IMR-90 (cell line): Measurements from ENCODE around the gene LRRC31. TPM values are rescaled to one million over a fixed set of nuclear protein-coding genes. Genes with fewer than 3 reads are reported as not detected.

Experiments used
- ATAC-seq: fragments of 200-7000 bp; cut with Tn5 transposase; 2 replicates; pipeline ENCODE4 v1.9.1; 2020; ENCODE audit warnings: low read depth, mild to moderate bottlenecking, moderate library complexity
- BruUV-seq: library from RNA; stranded (reverse); fragments of 400-500 nt; replicated peaks from 2 replicates; lab custom pipeline; 2021; lab: Mats Ljungman, UMichigan
- CTCF ChIA-PET: fragments of 300-600 bp; formaldehyde crosslinking; extraction: SDS; loops from one replicate; lab custom pipeline; 2021; ENCODE audit warnings: antibody characterized with exemption; lab: Yijun Ruan, JAX
- POLR2A ChIA-PET: fragments of 300-600 bp; sonication (Branson Sonifier 250); formaldehyde crosslinking; loops from one replicate; lab custom pipeline; 2022; ENCODE audit warnings: antibody characterized with exemption; ENCODE audit not compliant: unreplicated experiment; lab: Charles Lee
- DNase-seq: peaks from one replicate; pipeline ENCODE4 v3.0.0; 2013
- H2AFZ ChIP-seq: replicated peaks from 2 replicates; pipeline ENCODE3; 2013; ENCODE audit warnings: low read length, mild to moderate bottlenecking; ENCODE audit not compliant: poor library complexity
- H2AK5ac ChIP-seq: 2 replicates; pipeline ENCODE4 v1.6.1; 2013; ENCODE audit warnings: low read depth, low read length, inconsistent platforms
- H2AK9ac ChIP-seq: replicated peaks from 2 replicates; pipeline ENCODE3; 2013; ENCODE audit warnings: mild to moderate bottlenecking, low read depth, low read length, moderate library complexity; ENCODE audit not compliant: poor library complexity
- H2BK120ac ChIP-seq: 2 replicates; pipeline ENCODE4 v1.6.1; 2013; ENCODE audit warnings: low read depth, low read length, inconsistent platforms
- H2BK15ac ChIP-seq: 3 replicates; pipeline ENCODE4 v1.6.1; 2013; ENCODE audit warnings: low read depth, low read length, inconsistent platforms
- H2BK20ac ChIP-seq: 2 replicates; pipeline ENCODE4 v1.6.1; 2013; ENCODE audit warnings: low read depth, mild to moderate bottlenecking, inconsistent platforms, low read length, moderate library complexity
- H2BK5ac ChIP-seq: 2 replicates; pipeline ENCODE4 v1.6.1; 2013; ENCODE audit warnings: mild to moderate bottlenecking, low read depth, low read length, inconsistent platforms; ENCODE audit not compliant: poor library complexity, severe bottlenecking
- H3K14ac ChIP-seq: replicated peaks from 2 replicates; pipeline ENCODE4 v1.6.1; 2013; ENCODE audit warnings: low read depth, low read length, inconsistent platforms
- H3K18ac ChIP-seq: 2 replicates; pipeline ENCODE4 v1.6.1; 2013; ENCODE audit warnings: low read depth, low read length, control low read depth
- H3K23ac ChIP-seq: 2 replicates; pipeline ENCODE4 v1.6.1; 2013; ENCODE audit warnings: low read depth, low read length, inconsistent platforms
- H3K27ac ChIP-seq: 2 replicates; pipeline ENCODE4 v1.5.1; 2013; ENCODE audit warnings: mild to moderate bottlenecking, control low read depth, low read length; ENCODE audit not compliant: insufficient read depth
- H3K27me3 ChIP-seq: 2 replicates; pipeline ENCODE4 v1.6.1; 2013; ENCODE audit warnings: low read length; ENCODE audit not compliant: control insufficient read depth, insufficient read depth
- H3K36me3 ChIP-seq: 2 replicates; pipeline ENCODE4 v1.6.1; 2013; ENCODE audit warnings: low read length, mixed read lengths; ENCODE audit not compliant: control insufficient read depth, insufficient read depth
- H3K4ac ChIP-seq: 2 replicates; pipeline ENCODE4 v1.6.1; 2013; ENCODE audit warnings: low read depth, low read length, inconsistent platforms
- H3K4me1 ChIP-seq: 2 replicates; pipeline ENCODE4 v1.6.1; 2013; ENCODE audit warnings: low read length, mixed read lengths; ENCODE audit not compliant: control insufficient read depth, insufficient read depth
- H3K4me2 ChIP-seq: 2 replicates; pipeline ENCODE4 v1.6.1; 2013; ENCODE audit warnings: low read depth, mild to moderate bottlenecking, control low read depth, low read length, moderate library complexity
- H3K4me3 ChIP-seq: 2 replicates; pipeline ENCODE4 v1.5.1; 2013; ENCODE audit warnings: low read depth, mild to moderate bottlenecking, control low read depth, low read length, moderate library complexity; ENCODE audit not compliant: insufficient read depth
- H3K56ac ChIP-seq: 2 replicates; pipeline ENCODE4 v1.6.1; 2013; ENCODE audit warnings: low read length, inconsistent platforms; ENCODE audit not compliant: insufficient read depth; ENCODE audit errors: extremely low read depth
- H3K79me1 ChIP-seq, 2 experiments: 2 replicates each; pipeline ENCODE4 v1.6.1; 2013; ENCODE audit warnings: low read length in 2 of 2, inconsistent platforms in 1 of 2, low read depth in 1 of 2
- H3K9ac ChIP-seq: 2 replicates; pipeline ENCODE4 v1.6.1; 2013; ENCODE audit warnings: low read depth, low read length, control low read depth
- H3K9me1 ChIP-seq: 2 replicates; pipeline ENCODE4 v1.6.1; 2013; ENCODE audit warnings: low read length, inconsistent platforms; ENCODE audit not compliant: insufficient read depth
- H3K9me3 ChIP-seq: 2 replicates; pipeline ENCODE4 v1.6.1; 2013; ENCODE audit warnings: low read length; ENCODE audit not compliant: control insufficient read depth, insufficient read depth
- H4K20me1 ChIP-seq: 2 replicates; pipeline ENCODE4 v1.6.1; 2013; ENCODE audit warnings: low read length, inconsistent platforms; ENCODE audit not compliant: insufficient read depth
- H4K5ac ChIP-seq: 2 replicates; pipeline ENCODE4 v1.6.1; 2013; ENCODE audit warnings: mild to moderate bottlenecking, low read depth, low read length, control low read depth
- H4K8ac ChIP-seq, 2 experiments: 2 replicates each; pipeline ENCODE4 v1.6.1; 2013; ENCODE audit warnings: low read depth in 2 of 2, low read length in 2 of 2, control low read depth in 1 of 2, inconsistent platforms in 1 of 2
- H4K91ac ChIP-seq: 2 replicates; pipeline ENCODE4 v1.6.1; 2013; ENCODE audit warnings: low read depth, low read length, inconsistent platforms; ENCODE audit not compliant: insufficient read depth
- BHLHE40 ChIP-seq: fragments of 150-350 bp; IDR thresholded peaks from 2 replicates; pipeline ENCODE4 v1.6.1; 2016; ENCODE audit warnings: mild to moderate bottlenecking, low read depth, low read length
- ELK1 ChIP-seq: fragments of 150-350 bp; IDR thresholded peaks from 2 replicates; pipeline ENCODE4 v1.6.1; 2016; ENCODE audit warnings: low read depth, mild to moderate bottlenecking, low read length, moderate library complexity, borderline replicate concordance
- FOS ChIP-seq: fragments of 150-350 bp; IDR thresholded peaks from 2 replicates; pipeline ENCODE4 v1.6.1; 2016; ENCODE audit warnings: low read depth, low read length
- POLR2A ChIP-seq: IDR thresholded peaks from 2 replicates; pipeline ENCODE4 v1.6.1; 2012; ENCODE audit warnings: mild to moderate bottlenecking, low read depth, low read length
- RAD21 ChIP-seq: IDR thresholded peaks from 2 replicates; pipeline ENCODE4 v1.6.1; 2012; ENCODE audit warnings: low read length, improper control_type of control experiment
- RCOR1 ChIP-seq: IDR thresholded peaks from 2 replicates; pipeline ENCODE4 v1.6.1; 2012; ENCODE audit warnings: mild to moderate bottlenecking, low read length, improper control_type of control experiment; ENCODE audit not compliant: insufficient replicate concordance
- USF2 ChIP-seq: fragments of 150-350 bp; IDR thresholded peaks from 2 replicates; pipeline ENCODE4 v1.6.1; 2017; ENCODE audit warnings: mild to moderate bottlenecking, antibody characterized with exemption, low read length, low read depth
- WGBS, 2 experiments: methylation state at CpG; one replicate each; pipeline versions ENCODE4 v1.1.5 to v1.1.7; 2013; ENCODE audit warnings: missing lambda C conversion rate in 2 of 2; ENCODE audit not compliant: insufficient read length in 1 of 2; ENCODE audit errors: extremely low coverage in 2 of 2; 5-methylcytosine and 5-hydroxymethylcytosine counted together
- dilution Hi-C: fragments of 300-500 bp; cut with HindIII; formaldehyde crosslinking; loops from one replicate; pipeline ENCODE4 v1.14.3; 2018; ENCODE audit warnings: low sequenced_read_pairs; ENCODE audit not compliant: unreplicated experiment
- in situ Hi-C: fragments of 300-500 bp; cut with MboI; formaldehyde crosslinking; loops from 3 replicates; pipeline ENCODE4 v1.14.3; 2019; ENCODE audit warnings: low sequenced_read_pairs, inconsistent platforms, mixed read lengths
- intact Hi-C: fragments of 100-400 bp; cut with micrococcal nuclease; formaldehyde crosslinking; loops from 2 replicates; pipeline ENCODE4 v1.10.0; 2022
- polyA plus RNA-seq, 3 experiments: library from polyadenylated mRNA; depleted of rRNA; stranded (reverse); fragments of >200 nt; gene quantifications; 2 replicates each; pipeline ENCODE4 v1.2.3, GENCODE V29; 2012; ENCODE audit warnings: low replicate concordance in 1 of 3
- total RNA-seq: library from RNA; depleted of rRNA; stranded (reverse); fragments of >200 nt; gene quantifications from 2 replicates; pipeline ENCODE4 v1.2.3, GENCODE V29; 2012

Gene LRRC31
- total and polyA plus RNA-seq, 2 of the 4 experiments (the other 2 are of a cell fraction) = not detected

GRCh38 chr3:169901453-169901852 lies 31.7 kb upstream of the LRRC31 start:
- Histone ChIP-seq H2AK5ac (no peak overlapping the region), H4K8ac (no peak overlapping the region), H2BK120ac (no peak overlapping the region), H2BK15ac (no peak overlapping the region), H3K56ac (no peak overlapping the region), H3K23ac (no peak overlapping the region), H3K79me1 (no peaks in the 10 kb centered on the region), H3K9ac (no peak overlapping the region), H3K9me1 (no peaks in the 10 kb centered on the region), H3K27ac (no peak overlapping the region), H3K14ac (no peak overlapping the region), H4K20me1 (no peaks in the 10 kb centered on the region), H3K27me3 (no peaks in the 10 kb centered on the region), H3K4me2 (no peak overlapping the region), H3K4ac (no peak overlapping the region), H3K4me3 (no peak overlapping the region), H3K9me3 (peaks cover 7% of the 10 kb centered on the region), H3K18ac (no peak overlapping the region), H4K5ac (no peak overlapping the region), H2BK5ac (no peak overlapping the region), H4K91ac (no peak overlapping the region), H2AFZ (no peak overlapping the region), H3K4me1 (no peaks in the 10 kb centered on the region), H2BK20ac (no peak overlapping the region), H2AK9ac (no peak overlapping the region), H3K36me3 (no peaks in the 10 kb centered on the region)
- BruUV-seq = no TSS peak
- in situ Hi-C loops (no loop called here), dilution Hi-C loops (no loop called here), intact Hi-C loops (no loop called here)
- ChIA-PET CTCF (no interaction called here), POLR2A (no interaction called here)
- WGBS, 2 experiments = no CpG with 5 or more reads among the region's 1 CpG
- TF ChIP-seq RCOR1 (no peak), FOS (no peak), RAD21 (no peak), BHLHE40 (no peak), ELK1 (no peak), POLR2A (no peak), USF2 (no peak)
- no peak for ATAC-seq
- DNase-seq = no peak
